ENCODE measurements around the gene TMEM259.

Gene TMEM259

GRCh38 chr19:1017906-1018305 is 3.0 kb downstream of the TMEM259 start:
- DNase-seq (ENCODE audit: low read depth in 4 of 4, low spot score in 1 of 4) = no peak

- no peak for DNase-seq (ENCODE audit: low read depth in 4 of 4, low spot score in 1 of 4)
Measured at GRCh38 chr19:1017115-1017905, 3.6 kb downstream of the TMEM259 start.

- DNase-seq (ENCODE audit: low read depth in 4 of 4, low spot score in 1 of 4) = no peak
Measured at GRCh38 chr19:1016647-1017114, 4.2 kb downstream of the TMEM259 start.

GRCh38 chr19:1015782-1016646 is 4.9 kb downstream of the TMEM259 start:
- no peak for DNase-seq (ENCODE audit: low read depth in 4 of 4, low spot score in 1 of 4)

GRCh38 chr19:1015061-1015781 is 5.7 kb downstream of the TMEM259 start:
- DNase-seq (ENCODE audit: low read depth in 4 of 4, low spot score in 1 of 4) = no peak

- DNase-seq (ENCODE audit: low read depth in 4 of 4, low spot score in 1 of 4) = no peak
Measured at GRCh38 chr19:1014161-1015060, 6.5 kb downstream of the TMEM259 start.

GRCh38 chr19:1013218-1013617 is 7.7 kb downstream of the TMEM259 start:
- DNase-seq (ENCODE audit: low read depth in 4 of 4, low spot score in 1 of 4) = no peak

- DNase-seq (ENCODE audit: low read depth in 4 of 4, low spot score in 1 of 4) = no peak
Measured at GRCh38 chr19:1012334-1012733, 8.6 kb downstream of the TMEM259 start.

- DNase-seq (ENCODE audit: low read depth in 4 of 4, low spot score in 1 of 4) = no peak
Measured at GRCh38 chr19:1011831-1012333, 9.0 kb downstream of the TMEM259 start.

- DNase-seq (ENCODE audit: low read depth in 4 of 4, low spot score in 1 of 4) = no peak
Measured at GRCh38 chr19:1010586-1011510, 10.1 kb downstream of the TMEM259 start.

GRCh38 chr19:1009981-1010538 is 10.9 kb downstream of the TMEM259 start:
- no peak for DNase-seq (ENCODE audit: low read depth in 4 of 4, low spot score in 1 of 4)

- no peak for DNase-seq (ENCODE audit: low read depth in 4 of 4, low spot score in 1 of 4)
Measured at GRCh38 chr19:1009041-1009980, 11.6 kb downstream of the TMEM259 start.

GRCh38 chr19:1008268-1009040 is 12.5 kb downstream of the TMEM259 start:
- DNase-seq (ENCODE audit: low read depth in 4 of 4, low spot score in 1 of 4) = no peak

- DNase-seq (ENCODE audit: low read depth in 4 of 4, low spot score in 1 of 4) = no peak
Measured at GRCh38 chr19:1007399-1008251, 13.3 kb downstream of the TMEM259 start.

- no peak for DNase-seq (ENCODE audit: low read depth in 4 of 4, low spot score in 1 of 4)
Measured at GRCh38 chr19:1006711-1007398, 14.1 kb downstream of the TMEM259 start.
